Measurements from ENCODE around the gene TES.

The TES gene

DNA sequence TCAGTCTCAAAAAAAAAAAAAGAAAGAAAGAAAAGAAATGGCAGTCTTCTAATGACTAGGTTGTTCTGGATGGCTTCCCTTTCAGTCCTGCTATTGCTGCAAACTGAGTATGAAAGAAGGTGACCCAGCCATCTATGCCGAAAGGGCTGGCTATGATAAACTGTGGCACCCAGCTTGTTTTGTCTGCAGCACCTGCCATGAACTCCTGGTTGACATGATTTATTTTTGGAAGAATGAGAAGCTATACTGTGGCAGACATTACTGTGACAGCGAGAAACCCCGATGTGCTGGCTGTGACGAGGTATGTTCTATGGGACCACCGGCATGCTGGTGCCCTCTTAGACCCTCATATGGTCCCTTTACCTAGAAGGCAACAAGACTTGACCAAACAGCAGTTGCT is 41.3 kb downstream of the TES start:
- no peak for DNase-seq

DNA sequence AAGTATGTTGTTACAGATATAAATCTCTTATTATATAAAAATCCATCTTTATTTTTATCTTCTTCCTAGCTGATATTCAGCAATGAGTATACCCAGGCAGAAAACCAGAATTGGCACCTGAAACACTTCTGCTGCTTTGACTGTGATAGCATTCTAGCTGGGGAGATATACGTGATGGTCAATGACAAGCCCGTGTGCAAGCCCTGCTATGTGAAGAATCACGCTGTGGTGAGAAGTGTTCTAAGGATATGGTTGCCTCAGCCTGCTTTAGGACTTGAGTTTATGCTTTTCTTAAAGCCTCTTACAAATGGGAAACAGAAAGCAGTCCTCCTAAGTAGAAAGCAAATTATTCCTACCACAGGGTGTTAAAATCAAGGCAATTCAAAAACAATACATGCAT is 41.9 kb downstream of the TES start:
- DNase-seq = no peak

DNA sequence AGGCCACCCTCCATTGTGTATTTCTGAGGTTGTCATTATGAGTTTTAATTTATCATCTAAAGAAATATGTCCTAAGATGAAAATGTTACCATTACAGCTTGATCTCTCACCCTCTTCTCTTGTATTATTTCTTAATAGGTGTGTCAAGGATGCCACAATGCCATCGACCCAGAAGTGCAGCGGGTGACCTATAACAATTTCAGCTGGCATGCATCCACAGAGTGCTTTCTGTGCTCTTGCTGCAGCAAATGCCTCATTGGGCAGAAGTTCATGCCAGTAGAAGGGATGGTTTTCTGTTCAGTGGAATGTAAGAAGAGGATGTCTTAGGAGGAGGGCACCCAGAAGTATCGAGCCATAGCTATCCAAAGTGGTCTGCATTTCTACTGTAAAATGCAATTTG is 46.8 kb downstream of the TES start:
- DNase-seq = no peak

DNA sequence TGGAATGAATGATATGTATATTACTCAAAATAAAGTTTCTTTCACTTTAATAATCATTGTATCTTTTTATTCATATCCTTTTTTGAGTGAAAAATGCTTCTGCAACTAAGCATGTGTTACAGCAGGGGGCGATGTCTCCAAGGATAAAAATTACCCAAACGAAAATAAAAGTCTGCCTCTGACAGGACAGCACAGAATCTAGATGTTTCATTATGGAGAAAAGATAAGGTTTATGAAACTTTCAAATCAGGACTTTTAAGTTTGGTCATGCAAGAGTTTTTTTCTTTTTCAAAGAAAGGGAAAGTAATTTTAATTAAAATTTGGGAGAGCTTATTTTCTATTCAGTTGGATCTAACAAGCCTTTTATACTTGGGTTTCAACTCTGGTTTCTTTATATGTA is 48.4 kb downstream of the TES start:
- no peak for DNase-seq

DNA sequence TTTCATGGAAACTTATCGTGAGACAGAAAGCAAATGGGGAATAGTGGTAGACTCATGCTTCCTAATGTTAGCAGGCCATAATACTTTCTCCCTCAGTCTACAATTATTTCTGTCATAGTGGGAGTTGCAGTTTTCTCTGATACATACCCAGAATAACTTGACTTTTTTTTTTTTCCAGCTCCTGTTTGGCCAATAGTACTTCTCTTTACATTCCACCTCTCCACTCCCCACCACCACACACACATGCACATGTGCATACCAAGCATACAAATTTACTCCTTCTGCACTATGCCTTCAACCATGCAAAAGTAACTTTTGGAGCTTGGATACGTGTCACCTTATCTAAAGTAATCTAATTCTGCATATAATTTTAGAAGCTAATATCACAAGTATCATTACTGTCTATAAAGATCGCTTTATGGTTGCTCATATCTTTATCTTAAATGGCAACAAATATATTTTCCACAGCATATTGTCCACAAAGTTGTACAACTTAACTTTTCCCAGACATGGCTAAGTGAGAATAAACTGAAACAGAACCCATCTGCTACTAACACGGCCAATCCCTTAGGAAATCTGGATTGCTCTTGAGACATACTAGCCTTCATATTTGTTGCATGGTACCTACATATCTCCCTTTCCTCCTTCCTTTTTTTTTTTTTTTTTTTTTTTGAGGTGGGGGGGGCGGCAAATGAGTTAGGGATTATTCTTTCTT is 49.0 kb downstream of the TES start:
- no peak for DNase-seq

DNA sequence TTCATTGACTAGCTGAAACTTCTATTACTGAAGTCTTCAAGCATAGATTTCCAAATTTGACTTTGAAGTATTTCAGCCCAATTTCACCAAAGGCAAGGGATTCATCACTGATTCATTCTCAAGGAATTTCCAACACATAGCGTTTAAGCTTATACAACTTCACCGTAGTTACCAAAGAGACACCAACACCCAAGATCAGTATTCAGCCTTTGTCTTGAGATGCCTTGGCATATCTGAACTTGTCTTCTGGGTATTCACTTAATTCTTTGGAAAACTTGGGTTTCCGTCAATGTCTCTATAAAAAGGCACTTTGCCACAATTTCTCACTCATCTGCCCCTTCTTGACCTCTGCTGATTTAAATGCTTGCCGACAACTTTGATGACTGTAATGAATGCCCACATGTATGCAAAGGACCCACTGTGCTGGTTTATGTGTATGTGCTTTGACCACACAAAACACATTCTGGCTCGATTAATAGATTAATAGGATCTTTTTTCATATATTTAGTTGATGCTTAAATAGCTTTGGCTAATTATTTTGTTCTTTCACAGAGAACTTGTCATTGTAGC is 49.6 kb downstream of the TES start:
- DNase-seq = no peak

DNA sequence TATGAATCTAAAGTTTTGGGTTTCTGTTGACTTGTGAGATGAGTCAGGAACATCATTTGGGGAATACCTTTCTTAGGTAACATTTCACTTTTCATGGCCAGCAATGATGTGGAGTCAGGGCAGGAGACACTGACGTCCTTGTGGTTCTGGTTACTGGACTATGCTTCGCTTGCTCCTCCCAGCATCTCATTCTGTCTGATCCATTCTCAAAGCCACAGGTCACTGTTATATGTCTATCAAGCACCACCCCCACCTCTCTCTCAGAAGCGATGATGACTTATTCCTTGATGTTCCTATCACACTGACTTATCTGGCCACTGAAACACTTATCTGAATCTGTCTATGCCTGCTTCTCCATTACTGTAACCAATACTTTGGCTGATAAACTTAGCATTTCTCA is 51.6 kb downstream of the TES start:
- DNase-seq = no peak

DNA sequence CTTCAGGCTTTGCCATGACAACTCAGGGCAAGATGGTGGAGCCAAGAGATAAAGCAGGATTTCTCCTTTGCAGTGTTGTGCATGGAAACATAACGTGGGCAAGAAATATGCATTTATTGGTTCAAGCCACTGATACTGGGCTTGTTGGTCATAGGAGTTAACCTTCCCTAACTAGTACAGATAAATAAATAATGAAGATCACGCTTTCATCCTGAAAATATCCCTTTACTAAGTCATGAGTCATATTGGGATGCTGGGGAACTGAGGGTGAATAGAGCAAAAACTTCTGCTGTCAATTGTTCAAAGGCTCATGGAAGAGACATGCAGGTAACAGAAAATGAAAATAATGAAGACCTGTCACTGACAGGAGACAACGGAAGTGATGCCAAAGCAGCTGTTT is 55.5 kb downstream of the TES start:
- DNase-seq = no peak

DNA sequence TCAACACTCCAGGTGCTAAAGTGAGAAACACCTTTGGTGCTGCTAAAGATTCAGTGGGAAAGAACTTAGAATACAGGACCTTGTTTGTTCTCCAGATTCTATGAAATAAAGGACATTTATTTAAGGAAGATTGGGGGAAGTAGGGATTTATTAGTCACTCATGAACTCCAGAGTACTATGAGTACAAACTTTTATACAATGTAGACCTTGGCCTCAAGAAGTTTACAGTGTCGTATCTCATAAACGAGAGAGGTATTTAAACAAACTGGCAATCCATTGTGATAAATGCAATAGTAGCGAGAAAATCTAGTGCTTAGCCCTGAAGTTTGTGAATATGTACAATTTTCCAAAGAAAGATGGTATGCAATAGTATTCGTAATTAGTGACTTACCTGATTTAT is 59.1 kb downstream of the TES start:
- DNase-seq = no peak

DNA sequence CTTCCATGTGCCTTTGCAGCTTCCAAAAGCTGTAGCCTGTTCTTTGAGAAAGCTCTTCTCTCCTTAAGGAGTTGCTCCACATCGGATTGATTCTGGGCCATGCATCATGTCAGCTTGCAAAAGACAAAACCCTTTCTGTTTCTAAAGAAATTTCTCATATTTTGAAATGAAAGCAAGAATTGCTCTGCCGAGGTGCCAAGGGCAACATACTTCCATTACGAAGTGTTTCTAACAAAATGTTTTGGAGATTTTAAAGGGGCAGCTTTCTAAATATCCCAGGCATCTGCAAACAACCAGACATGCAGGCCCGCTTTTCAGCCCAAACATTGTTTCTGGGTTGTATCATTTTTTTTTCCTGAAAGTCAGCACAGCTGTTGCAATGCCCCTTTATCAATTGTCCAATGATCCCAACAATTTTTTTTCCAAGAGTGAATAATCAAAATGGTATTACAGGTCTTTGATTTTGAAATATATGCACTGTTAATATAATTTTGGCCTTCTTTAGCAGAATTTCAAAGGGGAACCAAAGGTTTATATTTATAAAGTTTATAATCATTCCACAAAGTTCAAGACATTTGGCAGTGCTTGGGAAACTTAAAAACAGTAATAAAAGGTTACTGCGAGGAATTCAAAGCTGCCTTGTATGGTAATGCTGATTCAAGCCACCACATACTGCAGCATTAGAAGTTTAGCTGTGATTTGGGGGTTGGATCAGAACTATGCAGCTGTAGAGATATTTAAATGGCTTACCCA is 61.0 kb downstream of the TES start:
- DNase-seq = no peak

DNA sequence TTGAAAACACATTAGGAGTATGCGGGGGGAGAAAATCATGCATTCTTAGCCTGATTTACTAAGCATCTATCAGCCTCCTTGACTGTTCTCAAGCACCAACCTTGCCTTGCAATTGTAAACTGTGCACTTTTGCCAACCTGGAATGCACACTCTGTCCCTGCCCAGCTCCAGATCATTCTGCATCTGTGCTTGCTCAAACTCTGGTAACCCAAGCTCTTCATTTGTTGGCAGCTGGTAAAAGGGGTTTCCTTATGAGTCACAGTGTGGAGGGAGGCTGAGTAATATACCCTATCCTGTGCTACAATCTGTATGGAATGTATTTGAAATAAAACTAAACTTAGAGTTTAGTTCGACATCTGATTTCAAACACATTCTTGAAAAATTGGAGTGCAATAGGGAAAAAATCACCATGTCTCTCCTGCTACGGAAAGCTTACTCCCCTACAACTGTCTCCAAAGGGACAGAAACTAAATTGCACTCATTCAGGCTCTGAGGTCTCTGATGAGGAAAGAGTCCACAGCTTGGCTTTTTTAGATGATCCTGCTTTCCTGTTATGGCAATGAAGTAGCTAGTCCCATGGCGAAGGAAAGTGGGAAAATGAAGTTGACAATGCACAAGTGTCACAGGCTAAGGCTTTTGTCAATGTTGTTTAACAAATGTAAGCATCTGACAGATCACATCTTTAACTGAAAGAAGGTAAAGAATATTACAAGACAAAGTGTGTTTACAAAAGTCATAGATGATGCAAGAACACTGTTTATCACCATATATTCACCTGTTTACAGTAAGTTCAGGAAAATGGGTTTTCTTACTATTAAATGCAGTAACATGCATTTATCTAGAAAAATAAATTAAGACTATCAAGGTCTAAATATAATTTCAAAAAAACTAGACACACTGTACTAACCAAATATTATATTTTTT is 61.9 kb downstream of the TES start:
- DNase-seq = no peak

DNA sequence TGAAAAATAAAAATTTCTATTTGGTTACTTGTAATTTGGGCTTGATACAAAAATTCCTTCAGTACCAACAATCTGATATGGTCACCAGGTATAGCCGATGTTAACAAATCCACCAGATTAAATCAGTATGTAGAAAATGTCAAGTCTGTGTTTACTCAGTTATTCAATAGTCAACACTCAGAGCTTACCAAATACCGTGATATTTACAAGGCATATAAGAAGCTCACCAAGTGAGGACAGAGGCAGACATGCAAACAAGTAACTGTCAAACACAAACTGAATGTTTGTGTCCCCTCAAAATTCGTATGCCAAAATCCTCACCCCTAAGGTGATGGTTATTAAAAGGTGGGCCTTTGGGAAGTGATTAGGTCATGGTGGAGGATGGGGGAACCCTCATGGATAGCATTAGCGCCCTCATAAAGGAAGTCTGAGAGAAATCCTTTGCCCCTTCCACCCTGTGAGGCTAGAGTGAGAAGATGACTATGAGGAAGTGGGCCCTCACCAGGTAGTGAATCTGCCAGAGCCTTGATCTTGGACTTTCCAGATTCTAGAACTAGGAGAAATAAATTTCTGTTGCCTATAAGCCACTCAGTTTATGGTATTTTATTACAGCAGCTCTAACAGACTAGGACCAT is 63.1 kb downstream of the TES start:
- no peak for DNase-seq

DNA sequence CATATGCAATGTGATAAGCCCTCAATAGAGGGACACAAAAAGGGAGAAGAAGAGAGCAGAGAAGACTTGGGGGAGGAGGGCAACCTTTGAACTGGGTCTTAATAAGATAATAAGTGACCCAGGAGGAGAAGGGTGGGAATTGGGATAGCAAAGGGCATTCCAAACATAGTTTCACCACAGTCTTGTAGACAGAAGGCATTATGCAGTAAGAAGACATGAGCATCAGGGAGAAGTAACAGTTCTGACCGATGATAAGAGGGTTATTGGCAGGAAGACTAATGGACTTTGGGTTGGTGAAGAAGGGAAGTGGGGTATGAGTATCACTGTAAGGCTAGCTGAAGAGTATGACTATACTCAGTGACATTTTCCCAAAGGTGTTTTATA is 63.6 kb downstream of the TES start:
- no peak for DNase-seq

DNA sequence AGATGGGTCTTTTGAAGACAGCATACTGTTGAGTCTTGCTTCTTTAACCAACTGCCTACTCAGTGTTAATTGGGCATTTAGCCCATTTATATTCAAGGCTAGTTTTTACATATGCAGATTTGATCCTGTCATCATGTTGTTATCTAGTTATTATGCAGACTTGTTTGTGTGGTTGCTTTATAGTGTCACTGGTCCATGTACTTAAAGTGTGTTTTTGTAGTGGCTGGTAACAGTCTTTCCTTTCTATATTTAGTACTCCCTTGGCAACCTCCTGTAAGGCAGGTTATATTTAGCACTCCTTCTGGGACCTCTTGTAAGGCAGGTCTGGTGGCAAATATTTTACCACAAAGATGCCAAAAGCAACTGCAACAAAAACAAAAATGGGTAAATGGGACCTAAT is 66.7 kb downstream of the TES start:
- DNase-seq = no peak

DNA sequence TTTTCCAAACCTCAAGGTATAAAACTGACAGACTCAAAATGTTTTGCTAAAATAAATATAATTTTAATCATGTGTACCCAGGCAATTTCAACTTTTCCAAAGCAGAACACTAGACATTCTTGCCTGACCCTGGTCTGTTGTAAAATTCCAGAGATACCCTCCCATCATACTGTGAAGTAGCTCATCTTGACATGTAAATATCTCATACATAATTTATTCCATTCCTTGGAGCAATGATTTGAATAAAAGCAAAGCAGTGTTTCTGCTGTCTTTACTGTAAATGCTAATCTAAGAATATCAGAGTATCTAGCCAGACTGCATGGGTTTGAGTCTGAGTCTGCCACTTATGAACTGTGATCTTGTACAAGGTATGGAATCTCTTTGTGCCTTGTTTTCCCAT is 68.9 kb downstream of the TES start:
- DNase-seq = no peak

DNA sequence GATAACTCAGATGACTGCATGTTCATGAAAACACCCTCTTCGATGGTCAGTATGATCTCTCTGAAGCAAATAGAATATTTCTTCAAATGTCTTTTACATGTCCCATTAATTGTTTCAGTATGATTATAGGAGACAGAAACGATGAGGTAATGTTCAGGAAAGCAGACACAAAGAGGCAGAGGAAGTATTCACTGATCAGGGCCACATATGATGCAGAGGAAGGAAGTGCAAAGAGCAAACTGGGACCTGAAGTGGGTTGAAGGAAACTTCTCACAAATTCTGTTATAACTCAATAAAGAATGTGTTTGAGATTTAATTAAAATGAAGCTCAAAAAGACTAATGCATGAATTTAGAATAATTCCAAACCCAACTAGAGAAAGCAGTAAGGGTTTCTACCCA is 70.5 kb downstream of the TES start:
- DNase-seq = no peak

DNA sequence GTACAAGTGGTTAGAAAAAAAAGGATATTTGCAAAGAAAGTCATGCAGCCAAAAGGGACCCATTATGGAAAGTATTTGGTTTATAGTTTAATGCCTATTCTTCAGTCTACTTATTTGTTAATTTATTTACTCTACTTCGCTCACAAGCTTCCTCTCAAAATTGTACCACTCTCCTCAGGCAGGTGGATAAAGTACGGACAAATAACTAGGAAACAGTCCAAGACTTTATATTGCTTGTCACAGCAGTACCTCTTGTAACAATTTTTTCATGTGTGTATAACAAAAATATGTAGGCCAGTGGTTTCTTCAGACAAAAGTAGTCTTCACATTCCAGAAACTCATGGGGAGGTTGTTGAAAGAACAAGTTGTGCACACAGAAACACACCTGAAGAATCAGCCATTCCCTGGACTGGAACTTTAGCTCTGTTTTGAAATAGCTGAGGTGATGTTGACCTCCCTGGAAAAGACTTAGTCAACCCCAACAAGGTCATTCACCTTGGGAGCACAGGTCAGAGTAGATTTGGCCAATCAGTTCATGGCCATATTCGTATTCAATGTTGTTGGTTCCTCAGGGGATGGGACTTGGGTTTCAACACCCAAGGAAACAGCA is 73.4 kb downstream of the TES start:
- no peak for DNase-seq

DNA sequence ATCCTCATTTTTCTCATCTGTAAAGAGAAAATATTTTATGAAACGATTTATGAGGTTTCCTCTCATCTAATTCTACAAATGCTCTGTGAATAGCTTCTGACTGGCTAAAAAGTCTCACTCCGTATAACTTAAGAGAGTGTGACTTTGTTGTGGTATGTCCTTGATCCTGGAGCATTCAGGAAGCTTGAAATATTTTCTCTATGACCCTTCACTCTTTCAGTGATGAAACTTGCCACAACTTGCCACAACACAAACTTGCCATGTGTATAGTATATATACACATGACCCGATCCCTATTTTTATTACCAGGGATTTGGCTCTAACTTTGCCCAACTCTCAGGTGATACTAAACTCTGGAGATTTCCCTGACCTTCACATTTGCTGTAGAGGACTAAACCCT is 74.1 kb downstream of the TES start:
- no peak for DNase-seq

DNA sequence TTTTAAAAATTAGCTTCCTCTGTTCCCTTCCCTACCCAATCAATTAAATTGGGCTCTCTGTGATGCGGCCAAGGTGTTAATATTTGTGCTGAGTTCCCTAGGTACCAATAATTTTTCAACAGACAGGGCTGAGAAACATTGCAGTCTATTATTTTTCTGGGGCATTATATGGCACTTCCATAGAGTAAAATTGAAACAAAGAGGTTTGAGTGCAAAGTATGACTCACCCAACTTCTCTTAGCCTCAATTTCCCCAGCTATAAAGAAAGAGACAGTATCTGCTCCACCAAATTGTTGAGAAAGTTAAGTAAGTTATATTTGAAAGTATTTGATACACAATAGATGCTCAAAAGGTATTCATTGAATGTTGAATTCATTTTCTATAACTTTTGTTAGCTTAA is 74.9 kb downstream of the TES start:
- no peak for DNase-seq

DNA sequence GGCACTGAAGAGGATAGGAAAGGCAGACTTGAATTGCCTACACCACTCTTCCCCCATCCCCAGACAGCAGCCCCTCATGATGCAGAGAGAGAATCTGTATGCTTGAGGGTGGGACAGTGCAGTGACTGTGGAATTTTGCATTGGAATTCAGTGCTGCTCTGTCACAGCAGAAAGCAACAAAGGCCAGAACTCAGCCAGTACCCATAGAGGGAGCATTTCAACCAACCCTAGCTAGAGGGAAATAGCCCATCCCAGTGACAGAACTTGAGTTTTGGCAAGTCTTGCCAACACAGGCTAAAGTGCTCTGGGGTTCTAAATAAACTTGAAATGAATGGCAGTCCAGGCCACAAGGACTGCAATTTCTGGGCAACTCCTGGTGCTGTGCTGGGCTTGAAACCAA is 80.4 kb downstream of the TES start:
- DNase-seq = no peak

DNA sequence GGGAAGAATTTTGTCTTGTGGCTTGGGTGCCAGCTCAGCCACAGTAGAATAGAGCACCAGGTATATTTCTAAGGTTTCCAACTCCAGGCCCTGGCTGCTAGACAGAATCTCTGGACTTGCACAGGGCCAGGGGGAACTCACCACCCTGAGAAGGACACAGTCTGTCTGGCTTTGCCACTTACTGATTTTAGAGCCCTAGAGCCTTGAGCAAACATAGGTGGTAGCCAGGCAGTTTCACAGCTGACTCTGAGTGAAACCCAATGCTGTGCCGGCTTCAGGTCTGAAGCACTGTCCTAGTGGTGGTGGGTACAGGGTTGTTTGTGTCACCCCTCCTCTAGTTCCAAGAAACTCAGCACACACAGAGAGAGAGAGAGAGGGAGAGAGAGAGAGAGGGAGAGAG is 81.6 kb downstream of the TES start:
- DNase-seq = no peak

DNA sequence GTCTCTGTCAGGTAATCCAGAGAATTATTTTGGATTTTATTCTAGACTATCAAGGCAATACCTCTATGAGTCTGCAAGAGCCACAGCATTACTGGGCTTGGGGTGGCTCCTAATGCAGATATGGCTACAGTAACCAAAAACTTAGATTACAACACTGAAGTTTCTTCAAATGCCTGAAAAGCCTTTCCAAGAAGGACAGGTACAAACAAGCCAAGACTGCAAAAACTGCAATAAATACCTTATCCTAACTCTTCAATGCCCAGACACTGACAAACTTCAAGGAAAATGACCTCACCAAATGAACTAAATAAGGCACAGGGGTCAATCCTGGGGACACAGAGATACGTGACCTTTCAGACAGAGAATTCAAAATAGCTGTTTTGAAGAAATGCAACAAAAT is 82.0 kb downstream of the TES start:
- no peak for DNase-seq

DNA sequence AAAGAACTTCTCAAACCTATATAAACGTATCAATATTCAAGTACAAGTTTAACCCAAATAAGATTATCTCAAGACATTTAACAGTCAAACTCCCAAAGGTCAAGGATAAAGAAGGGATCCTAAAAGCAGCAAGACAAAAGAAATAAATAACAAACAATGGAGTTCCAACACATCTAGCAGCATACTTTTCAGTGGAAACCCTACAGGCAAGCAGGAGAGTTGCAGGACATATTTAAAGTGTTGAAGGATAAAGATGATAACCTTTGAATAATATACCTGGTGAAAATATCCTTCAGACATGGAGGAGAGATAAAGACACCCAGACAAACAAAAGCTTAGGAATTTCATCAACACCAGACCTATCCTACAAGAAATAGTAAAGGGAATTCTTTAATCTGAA is 82.8 kb downstream of the TES start:
- DNase-seq = no peak

All from 8988T (cell line).